ENCODE data around the gene TTYH2.
"Not testable (repeated sequence)": the region's sequence is repeated elsewhere in the genome, so short reads cannot be mapped to it uniquely, and the experiment has no call there.

The TTYH2 gene

DNA sequence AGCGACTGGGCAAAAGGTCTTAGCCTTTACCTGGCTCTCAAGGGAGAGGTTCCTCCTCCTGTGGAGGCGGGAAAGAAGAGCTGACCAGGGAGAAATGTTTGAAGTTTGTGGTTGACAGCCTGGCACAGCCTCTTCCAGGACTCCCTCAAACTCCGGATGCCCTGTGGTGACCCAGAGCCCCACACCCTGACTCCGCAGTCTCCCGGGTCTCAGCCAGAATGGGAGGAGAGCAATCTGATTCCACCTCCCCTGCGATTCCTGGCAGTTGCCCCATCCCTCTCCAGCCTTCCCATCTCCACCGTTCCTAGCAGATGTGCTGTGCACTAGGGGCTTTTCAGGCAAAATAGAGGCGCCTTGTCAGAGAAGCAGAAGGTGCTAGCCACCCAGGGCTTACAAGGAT, 55.2 kb downstream of the TTYH2 start:
- no peak for DNase-seq

DNA sequence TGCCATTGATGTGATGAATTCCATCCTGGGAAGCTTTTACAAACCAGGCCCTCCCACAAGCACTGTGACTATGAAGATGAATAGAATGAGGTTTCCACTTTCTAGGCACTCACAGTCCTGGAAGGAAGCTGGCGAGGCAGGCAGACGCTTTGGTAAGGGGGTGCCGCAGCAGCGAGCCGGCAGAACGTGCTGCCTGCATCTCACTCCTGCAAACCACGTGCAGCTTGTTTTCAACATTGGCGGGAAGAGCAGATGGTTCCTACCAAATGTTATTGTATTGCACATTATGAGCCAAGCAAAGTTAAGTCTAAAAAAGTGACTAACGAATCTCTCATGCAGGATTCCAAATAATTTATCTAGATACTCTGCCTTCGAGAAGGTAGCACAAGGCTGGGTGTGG, 57.0 kb downstream of the TTYH2 start:
- DNase-seq, result no peak

DNA sequence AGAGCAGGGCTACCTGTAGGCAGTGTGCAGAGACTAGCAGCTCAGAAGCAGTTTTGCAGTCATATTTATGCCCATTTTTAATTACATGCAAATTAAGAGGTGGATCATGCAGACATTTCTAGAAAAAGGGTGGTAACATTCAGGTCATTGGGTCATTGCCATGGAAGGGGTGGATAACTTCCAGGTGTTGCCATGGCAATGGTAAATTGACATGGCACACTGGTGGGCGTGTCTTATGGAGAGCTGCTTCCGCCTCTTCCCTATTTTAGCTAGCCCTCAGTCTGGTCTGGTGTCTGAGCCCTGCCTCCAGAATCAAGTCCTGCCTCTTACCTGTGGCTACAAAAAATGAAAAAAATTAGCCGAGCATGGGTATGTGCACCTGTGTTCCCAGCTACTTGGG, 57.9 kb downstream of the TTYH2 start:
- peak; percentile 19 for DNase-seq

DNA sequence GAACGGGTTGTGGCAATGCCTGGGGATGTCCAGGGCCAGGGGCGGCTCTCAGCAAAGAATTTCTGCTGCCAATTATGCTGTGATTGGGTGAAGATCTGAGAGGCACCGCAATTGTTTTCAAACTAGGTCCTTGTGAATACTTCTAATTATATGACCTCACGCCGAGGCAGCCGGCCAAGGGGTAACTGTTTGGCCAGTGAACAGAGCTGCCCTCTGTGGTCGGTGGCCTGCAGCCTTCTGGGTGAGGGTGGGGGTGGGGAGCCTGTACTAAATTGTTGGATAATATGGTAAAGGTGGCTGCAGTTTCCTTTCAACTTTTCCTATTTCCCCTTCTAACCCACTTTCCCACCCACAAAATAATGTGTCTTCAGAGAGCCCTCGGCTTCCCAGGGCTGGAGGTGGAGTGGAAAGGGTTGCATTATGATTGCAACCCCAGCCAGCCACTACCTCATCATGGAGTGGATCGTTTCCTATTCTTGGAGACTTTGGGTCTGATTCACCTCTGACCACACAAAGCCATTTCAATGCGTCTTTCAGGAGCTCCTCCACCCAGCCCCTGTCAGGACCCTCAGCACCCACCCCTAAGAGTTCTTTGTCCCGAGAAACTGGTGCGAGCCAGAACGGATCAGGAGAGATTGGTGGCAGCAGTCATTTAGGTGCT, 58.7 kb downstream of the TTYH2 start:
- DNase-seq, result no peak

DNA sequence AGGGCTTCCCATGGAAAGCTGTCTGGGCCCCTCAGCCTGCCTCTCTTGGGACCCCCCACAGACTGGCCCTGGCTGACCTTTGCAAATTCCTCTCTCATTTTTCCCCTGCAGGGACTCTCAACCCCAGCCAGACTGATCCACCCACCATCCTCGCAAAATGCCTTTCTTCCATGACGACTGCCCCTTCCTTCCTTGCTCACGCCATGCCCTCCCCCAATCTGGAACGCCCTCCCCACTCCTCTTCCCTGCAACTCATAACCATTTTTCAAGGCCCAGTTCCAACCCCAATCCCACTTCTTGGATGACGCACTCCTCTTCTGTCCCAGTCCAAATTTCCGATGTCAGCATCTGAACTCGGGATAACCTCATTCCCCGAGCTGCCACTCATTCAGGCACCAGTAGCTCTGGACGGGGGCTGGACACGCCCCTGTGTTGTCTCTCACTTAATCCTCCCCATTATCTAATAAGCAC, 59.4 kb downstream of the TTYH2 start:
- DNase-seq, result no peak

DNA sequence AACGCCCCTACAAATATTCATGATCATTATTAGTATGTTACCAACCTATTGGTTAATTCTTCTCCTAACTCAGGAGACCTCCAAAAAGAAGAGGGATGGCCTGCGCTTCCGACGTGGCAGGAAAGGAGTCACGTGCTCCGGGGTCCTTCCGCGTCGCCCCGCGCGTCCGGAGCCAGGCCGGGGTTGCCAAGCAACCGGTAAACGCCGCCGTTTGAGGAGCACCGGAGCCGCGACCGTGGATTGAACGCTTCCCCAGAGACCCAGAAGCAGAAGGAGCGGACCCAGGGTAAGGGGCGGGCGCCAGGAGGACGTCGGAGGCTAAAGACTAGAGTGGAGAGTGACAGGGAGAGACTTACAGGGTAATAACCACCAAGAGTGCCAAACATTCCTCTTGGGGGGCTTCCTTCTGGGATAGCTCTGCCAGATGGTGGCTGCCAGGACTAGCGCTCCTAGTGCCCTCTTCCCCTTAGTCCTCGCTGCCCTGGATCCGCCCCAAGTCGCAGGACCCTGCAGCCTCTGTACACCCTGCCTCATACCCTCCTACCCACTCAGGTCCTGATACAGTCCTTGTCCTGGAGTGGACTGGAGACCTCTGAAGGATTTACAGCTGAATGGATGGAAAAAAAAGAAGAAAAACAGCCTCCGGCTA, 60.8 kb downstream of the TTYH2 start, which contains the start of gene DNAI2:
Gene DNAI2 (plus strand): TSS at position 175 of the 649 bp plus-strand sequence. CDS start 7,584 bp downstream, outside the sequence.
- peak; percentile 61 for DNase-seq

DNA sequence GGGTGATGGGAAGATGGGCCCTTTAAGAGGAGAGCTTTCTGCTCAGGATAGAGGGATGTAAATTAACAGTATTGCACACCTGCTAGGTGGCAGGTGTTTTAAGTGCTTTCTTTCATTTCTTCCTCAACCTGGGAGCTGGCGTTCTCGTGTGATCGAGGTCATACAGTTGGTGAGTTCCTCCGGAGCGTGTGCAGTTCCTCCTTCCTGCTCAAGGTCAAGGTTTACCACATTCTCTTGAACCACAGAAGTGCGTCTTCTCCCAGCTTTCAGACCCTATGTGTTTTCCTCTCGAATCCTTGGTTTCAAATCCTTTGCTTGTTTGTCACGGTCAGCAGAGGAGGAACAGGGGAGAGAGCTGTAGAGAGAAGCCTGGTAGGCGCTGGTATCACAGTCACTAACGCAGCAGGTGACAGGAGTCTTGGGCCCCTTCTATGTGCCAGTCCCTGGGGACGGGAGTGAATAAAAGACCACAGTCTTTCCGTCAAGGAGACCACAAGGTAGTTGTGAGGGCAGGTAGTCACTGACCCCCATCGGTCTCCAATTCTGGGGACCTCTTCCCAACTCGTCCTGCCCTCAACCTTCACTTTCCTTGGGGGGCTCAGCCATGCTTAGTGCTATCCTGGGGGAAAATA, 61.5 kb downstream of the TTYH2 start:
- peak; percentile 26 for DNase-seq

DNA sequence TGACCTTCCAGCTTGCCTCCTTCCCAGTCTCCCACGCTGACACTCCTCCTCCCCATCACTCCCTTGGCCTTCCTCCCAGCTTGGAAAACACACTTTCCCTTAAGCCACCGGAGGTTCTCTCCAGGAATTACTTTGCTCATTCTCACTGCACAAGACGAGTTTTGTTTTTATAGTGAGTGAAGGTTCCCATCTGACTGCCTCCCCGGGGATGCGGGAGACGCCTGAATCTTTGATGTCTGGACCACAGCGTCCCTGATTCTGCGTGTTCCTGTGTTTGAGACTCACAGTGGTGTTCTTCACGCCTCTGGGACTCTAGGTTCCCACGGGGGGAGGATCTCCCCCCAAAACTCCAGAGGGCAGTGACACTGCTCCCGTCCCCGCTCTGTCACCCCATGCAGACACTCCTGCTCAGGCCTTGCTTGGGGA, 62.7 kb downstream of the TTYH2 start:
- no peak for DNase-seq

DNA sequence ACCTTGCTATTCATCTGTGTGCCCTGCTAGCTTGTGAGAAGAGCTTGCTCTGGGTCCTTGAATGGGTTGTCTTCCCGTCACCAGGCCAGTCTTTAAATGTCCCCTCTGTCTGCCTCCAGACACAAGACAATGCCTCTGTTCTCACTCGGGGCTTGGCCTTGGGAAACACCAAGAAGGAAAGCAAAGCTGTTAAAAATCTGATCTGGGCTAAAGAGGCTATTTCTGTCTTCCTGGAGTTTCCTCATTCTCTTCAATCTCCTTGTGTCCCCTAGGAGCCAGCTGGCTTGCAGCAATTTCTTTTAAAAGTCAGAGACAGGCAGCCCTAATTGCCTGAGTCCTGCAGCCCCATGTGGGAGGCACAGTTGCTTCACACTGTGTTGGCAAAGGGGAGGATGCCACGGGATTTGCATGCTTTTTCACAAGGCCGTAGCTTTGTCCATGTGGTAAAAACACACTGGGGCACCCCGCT, 63.2 kb downstream of the TTYH2 start:
- no peak for DNase-seq

DNA sequence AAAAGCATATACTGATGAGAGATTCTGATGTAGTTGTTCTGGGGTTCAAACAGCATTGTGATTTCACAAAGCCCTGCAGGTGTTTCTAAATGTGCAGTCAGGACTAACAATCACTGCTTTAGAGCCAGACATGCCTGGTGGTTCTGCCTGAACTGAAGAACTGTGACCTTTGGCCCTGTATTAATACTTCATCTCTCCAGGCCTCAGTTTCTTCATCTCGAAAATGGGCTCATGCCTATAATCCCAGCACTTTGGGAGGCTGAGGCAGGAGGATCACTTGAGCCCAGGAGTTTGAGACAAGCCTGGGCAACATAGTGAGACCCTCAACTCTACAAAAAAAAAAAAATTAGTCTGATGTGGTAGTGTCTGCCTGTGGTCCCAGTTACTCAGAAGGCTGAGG, 64.6 kb downstream of the TTYH2 start:
- DNase-seq, result no peak

DNA sequence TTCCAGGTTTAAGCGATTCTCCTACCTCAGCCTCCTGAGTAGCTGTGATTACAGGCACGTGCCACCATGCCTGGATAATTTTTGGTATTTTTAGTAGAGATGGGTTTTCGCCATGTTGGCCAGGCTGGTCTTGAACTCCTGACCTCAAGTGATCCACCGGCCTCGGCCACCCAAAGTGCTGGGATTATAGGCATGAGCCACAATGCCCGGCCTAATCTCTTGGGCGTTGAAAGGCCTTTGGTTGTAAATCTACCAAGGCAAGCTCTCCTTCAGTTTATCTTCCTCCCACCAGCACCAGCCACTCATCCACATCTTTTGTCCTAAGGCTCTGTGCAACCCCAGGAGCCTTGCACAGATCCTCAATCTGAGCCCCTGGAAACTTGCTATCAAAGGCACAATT, 66.2 kb downstream of the TTYH2 start:
- DNase-seq, result not testable (repeated sequence)

DNA sequence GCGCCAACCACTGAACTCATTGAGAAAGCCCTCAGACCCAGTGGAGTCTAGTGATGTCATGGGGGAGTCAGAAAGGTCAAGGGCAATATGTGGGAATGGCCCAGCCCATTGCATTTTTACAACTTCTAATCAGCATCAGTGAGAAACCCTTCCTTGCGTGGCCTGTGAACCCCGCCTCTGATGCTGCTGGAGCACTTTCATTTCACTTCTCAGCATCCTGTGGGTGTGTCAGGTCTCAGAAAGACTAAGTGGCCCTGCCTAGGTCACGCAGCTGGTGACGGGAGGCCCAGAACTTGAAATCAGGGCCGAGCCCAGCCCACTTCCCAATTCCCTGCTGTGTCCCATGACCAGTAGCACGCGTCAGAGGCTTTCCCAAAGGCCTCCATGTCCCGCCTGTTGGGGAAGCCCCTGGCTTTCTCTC, 66.7 kb downstream of the TTYH2 start:
- DNase-seq, result no peak

DNA sequence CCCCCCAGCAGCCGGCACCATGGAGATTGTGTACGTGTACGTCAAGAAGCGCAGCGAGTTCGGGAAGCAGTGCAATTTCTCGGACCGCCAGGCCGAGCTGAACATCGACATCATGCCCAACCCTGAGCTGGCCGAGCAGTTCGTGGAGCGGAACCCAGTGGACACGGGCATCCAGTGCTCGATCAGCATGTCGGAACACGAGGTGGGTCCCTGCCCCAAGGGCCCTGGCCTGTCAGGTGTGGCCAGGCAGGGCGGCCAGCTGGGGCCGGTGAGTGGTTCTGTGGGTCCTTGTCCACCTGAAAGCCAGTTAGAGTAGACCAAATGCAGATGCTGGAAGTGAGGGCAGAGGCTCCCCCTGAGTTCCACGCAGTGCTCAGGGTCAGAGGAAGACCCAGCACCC, 68.4 kb downstream of the TTYH2 start:
- DNase-seq, result no peak

DNA sequence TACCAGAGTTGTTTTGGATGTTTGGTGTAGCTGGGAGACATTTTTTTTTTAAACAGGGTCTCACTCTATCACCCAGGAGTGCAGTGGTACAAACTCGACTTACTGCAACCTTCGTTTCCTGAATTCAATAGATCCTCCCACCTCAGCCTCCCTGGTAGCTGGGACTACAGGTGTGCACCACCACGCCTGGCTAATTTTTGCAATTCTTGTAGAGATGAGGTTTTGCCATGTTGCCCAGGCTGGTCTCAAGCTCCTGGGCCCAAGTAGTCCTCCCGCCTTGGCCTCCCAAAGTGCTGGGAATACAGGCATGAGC, 68.9 kb downstream of the TTYH2 start:
- DNase-seq, result not testable (repeated sequence)

DNA sequence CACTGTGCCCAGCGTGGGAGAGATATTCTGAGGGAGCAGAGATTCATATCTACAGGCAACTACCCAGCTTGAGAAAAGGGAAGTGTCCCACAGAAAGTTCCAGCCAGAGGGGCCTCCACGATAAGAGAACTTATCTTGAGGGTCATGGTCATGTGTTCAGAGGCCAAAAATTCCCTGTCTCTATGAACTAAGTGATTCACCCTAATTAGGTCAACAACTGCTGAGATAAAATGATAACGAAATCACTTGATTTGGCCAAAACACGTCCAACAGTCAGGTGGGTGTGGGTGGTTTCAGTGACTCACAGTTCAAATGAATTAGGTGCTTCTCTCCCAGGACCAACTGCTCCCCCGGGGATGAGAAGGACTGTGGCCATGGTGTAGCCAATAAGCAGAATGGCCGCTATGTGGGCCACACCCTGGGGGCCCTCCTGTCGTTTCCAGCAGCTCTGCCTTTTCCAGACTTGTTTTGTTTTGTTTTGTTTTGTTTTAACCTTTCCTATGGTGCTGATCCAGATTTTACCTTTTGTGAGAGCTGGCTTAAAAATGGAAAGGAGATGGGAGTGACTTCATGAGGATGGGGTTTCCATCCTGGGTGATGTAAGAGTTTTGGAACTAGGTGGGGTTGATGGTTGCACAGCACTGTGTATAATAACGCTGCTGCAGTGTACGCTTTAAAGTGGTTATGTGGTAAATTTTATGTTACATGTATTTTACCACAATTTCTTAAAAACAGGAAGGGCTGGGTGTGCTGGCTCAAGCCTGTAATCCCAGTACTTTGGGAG, 69.4 kb downstream of the TTYH2 start:
- no peak for DNase-seq

DNA sequence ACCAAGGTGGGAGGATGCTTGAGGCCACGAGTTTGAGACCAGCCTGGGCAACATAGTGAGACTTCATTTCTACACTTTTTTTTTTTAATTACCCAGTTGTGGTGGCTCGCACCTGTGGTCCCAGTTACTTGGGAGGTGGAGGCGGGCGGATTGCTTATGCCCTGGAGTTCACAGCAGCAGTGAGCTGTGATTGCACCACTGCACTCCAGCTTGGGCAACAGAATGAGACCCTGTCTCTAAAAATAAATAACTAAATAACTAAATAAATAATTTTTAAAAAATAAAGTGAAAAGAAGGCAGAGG, 70.0 kb downstream of the TTYH2 start:
- no peak for DNase-seq

DNA sequence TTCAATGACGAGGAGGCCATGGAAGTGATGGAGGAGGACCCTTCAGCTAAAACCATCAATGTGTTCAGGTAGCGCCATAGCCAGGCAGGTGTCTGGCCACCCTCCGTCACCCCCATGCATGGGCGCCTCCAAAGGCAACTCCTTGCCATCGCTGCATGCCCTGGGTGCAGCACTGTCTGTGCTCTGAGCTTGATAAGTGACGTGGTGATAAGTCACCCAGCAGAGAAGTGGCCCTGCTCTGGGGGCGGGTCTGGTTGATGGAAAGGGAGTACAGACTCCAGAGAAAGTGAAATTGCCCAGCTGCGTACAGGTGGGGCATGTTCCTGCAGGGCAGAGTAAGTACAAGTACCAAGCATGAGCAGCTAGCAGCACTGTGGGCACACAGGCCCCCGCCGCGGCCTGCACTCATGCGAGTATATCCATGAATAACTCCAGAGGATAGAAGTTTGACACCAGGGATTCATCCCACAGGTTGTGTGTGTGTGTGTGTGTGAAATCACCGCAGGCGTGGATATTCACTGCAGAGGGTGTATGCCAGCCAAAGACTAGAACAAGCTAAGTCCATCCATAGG, 73.7 kb downstream of the TTYH2 start:
- DNase-seq, result no peak

DNA sequence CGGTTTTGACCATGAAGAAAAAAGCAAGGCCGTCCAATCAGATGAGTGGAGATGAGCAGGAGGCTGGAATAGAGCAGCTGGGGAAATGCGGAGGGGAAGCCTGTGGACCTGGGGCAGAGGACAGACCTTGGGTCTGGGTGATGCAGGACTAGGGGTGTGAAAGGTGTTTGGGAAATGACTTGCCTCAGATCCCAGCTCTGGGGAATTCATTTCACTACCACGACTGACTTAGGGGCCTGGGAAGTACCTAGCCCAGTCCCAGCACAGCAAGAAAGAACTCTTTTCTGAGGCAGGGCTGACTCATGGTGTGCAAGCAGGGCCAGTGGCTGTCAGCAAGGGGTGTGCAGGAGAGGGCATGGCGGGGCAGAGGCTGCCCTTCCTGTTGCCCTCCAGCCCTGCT, 75.4 kb downstream of the TTYH2 start:
- DNase-seq, result no peak

DNA sequence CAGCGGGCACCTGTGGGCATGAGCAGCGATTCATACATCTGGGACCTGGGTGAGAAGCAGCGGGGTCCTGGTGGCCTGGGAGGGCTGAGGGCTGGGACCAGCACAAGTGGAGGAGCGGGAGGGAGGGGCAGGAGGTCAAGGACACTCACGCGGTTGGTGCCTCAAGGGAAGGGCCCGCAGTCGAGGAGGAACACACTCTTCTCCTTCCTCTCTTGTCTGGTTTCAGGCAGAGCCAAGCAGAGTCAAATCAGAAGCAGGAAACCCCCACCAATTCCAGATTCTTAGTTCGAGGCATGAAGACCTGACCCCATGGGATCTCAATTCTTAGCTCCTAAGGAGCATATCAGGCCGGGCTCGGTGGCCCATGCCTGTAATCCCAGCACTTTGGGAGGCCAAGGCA, 76.3 kb downstream of the TTYH2 start:
- no peak for DNase-seq

DNA sequence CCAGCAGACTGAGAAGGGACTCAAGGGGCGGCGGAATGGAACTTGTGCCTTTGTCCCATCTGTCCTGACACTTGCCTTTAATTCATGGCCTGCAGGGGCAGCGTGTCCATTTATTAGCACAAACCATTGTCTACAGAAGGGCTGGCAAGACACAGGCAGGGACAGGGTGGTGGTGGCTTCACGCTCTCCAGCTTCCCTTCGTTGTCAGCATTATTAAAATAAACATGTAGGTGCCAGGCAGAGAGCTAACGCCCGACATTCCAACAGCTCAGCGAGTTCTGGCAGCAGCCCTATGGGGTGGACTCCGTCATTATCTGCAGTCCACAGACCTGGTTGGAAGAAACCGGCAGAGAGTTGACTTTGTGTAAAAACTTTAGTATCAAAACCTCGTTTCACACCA, 77.0 kb downstream of the TTYH2 start:
- DNase-seq, result no peak

DNA sequence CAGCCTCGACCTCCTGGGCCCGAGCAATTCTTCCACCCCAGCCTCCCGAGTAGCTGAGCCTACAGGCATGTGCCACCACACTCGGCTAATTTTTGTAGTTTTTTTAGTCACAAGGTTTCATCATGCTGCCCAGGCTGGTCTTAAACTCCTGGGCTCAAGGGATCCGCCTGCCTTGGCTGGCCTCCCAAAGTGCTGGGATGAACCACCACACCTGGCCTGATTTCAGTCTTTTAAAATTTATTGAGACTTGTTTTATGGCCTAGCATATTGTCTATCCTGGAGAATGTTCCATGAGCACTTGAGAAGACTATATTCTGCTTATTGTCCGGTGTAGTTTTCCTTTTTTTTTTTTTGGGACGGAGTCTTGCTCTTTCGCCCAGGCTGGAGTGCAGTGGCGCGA, 79.1 kb downstream of the TTYH2 start:
- no peak for DNase-seq

DNA sequence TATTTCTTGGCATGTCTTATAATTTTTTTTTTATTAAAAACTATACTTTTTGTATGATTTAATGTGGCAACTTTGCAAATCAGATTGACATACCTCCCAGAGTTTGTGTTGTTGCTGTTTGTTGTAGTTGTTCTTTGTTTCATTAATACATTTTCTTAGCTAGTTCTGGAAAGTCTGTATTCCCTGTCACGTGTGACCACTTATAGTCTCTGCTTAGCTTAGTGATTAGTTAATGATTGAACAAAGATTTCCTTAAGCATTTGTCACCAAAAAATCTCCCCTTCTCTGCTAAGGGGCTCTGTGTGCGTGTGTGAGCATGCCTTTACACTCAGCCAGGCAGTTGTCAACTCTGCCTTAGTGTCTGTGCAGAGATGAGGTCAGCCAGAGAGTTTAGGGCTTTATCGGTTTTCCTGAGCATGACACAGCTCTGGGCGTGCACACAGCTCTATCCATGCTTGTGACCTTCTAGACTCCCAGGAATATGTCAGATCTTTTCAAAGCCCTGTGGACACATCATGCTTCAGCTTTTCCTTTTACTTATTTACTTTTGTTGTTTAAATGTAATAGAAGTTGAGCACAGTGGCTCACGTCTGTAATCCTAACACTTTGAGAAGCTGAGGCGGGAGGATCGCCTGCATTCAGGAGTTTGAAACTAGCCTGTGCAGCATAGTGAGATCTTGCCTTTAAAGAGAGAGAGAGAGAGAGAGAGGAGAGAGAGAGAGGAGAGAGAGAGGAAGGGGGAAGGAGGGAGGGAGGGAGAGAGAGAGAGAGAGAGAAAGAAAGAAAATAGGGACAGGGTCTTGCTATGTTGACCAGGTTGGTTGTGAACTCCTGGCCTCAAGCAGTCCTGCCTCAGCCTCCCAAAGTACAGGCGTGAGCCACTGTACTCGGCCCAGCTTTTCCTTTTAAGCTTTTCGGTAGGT, 82.5 kb downstream of the TTYH2 start:
- no peak for DNase-seq

Measured in NCI-H774 (cell line).